Measurements from ENCODE around the gene PDE8A.

GRCh38 chr15:85141726-85142125 lies 160.1 kb downstream of the PDE8A start:
- no peak for TF ChIP-seq CTCF (IDR thresholded peaks at IDR 0.05; ENCODE audit: low read length)
- no peak for TF ChIP-seq EZH2phosphoT487 (IDR thresholded peaks at IDR 0.05; ENCODE audit: low read length)
- TF ChIP-seq EZH2 (optimal IDR thresholded peaks at IDR 0.05; ENCODE audit: low read depth, low read length), result no peak
